NAMALWA (cell line): ENCODE data around the gene SIK2.
"Not testable (repeated sequence)": the region's sequence is repeated elsewhere in the genome, so short reads cannot be mapped to it uniquely, and the experiment has no call there.

Experiments
- DNase-seq: peaks from one replicate; pipeline ENCODE4 v3.0.0-alpha.2; 2015; ENCODE audit warnings: low spot score

SIK2 gene

DNA sequence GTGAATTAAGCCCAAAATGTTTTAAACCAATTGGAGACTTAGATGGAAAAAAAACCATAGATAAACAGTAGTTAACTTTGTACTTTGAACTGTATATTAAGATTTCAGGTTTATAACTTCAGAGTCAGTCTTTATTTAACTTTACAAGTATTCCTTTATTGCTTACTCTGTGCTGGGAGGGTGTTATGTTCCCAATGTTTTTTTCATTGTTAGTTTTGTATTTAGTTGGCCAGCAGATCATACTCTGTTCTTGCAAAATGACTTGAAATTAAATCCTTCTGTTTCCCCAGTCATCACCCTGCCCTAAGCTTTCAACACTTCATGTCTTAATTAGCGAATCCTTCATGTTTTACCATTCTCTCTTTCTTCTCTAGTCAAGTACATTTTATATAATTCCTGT is 25.3 kb downstream of the SIK2 start:
- no peak for DNase-seq

- DNase-seq: no peak
These were observed 27.2 kb downstream of the SIK2 start for GRCh38 chr11:111629499-111629898.

GRCh38 chr11:111631024-111631665 is 28.9 kb downstream of the SIK2 start:
- DNase-seq: no peak

DNA sequence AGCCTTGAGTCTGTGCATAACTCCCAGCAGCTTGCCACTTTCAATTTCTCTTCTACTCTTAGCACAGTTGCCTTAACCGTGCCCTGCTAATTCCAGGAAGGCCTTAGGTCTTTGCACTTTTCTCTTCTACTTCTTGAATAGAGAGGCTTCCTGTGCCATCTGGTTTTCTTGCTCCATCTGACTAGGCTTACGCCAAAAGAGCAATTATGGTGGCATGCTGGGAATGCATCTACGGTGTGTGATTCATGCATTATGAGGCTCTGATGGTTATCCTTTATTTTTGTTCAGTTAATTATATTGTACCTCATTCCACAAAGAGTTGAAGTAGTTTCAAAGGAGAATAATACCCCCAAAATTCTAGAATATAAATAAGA is 29.4 kb downstream of the SIK2 start:
- no peak for DNase-seq

DNA sequence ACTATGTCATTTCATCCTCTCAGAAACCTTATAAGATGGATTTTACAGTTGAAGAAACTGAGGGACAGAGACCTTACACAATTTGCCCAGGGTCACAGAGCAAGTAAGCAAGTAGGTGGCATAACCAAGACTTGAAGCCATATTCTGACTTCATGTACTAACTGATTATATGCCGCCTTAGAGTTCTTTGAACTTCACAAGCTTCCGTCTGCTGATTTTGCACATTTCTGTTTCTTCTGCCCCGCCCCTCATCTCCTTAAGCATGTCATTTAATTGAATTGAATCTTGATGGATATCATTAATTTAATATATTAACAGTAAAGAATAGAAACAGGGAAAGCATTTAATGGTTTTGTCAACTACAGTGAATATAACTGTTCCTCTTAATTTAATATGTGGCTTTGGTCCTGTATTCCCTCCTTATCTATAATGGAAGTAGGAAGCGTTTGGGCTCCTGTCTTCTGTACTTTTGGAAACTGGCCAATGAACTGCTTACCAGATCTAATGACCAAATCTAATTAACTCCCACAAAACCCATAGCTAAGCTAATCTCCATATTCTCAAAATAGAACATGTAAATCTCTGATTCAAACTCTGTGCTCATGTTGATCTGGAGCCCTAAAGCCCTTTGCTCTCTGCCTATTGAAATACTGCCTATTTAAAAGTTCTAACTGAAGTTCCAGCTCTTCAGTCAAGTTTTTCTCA is 30.4 kb downstream of the SIK2 start:
- no peak for DNase-seq

- no peak for DNase-seq
These were observed 31.0 kb downstream of the SIK2 start for GRCh38 chr11:111633248-111633647.

GRCh38 chr11:111633756-111634362 is 31.6 kb downstream of the SIK2 start:
- DNase-seq: no peak

DNA sequence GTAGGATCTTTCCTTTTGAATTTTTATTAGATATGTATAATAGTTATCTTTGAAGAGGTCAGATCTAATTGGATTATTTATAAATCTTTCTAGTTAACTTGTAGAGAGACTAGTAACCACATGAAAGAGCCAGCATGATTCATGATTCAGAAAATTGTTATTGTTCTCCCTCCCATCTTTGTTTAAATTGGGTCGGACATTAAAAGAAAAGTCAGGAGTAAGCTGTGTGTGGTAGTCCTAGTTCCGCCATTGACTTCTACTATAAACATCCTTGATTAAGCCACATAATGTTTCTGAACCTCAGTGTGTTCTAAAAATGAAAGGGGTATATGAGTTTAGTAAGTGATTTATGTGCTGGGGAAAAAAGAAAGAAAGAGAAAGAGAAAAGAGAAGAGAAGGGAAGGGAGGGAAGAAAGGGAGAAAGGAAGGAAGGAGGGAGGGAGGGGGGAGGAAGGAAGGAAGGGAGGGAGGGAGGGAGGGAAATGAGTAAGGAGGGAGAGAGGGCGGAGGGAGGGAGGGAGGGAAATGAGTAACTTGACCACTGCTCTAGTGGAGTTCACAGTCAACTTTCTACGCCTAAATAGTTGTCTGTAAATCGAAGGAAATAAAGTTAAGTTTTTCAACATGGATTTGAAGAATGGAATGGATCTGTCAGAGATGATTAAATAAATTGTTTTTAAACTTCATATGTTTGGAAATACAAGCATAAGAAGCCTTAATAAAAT is 32.9 kb downstream of the SIK2 start:
- no peak for DNase-seq

DNA sequence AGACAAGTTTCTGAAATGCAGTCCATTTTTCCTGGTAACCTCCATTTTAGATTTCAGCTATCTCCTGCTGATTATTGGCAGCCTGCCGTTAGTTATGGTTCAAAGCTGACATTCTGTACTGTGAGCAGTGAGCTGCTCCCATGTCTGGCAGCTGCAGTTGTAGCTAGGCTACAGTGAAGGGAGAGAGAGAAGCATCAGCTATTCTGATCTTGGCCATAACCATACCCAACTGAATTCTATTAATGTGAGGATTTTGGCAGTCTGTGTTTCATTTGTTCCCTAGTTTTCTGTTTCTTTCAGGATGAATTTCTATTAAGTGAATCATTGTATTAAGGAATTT is 33.4 kb downstream of the SIK2 start:
- DNase-seq: no peak

- no peak for DNase-seq
These were observed 35.6 kb downstream of the SIK2 start for GRCh38 chr11:111637885-111638284.

GRCh38 chr11:111639226-111639925 is 37.1 kb downstream of the SIK2 start:
- no peak for DNase-seq

GRCh38 chr11:111641339-111642015 is 39.2 kb downstream of the SIK2 start:
- DNase-seq: no peak

GRCh38 chr11:111642542-111642941 is 40.3 kb downstream of the SIK2 start:
- DNase-seq: no peak

- no peak for DNase-seq
These were observed 42.7 kb downstream of the SIK2 start for GRCh38 chr11:111644922-111645321.

- DNase-seq: no peak
These were observed 43.5 kb downstream of the SIK2 start for GRCh38 chr11:111645657-111646316.

DNA sequence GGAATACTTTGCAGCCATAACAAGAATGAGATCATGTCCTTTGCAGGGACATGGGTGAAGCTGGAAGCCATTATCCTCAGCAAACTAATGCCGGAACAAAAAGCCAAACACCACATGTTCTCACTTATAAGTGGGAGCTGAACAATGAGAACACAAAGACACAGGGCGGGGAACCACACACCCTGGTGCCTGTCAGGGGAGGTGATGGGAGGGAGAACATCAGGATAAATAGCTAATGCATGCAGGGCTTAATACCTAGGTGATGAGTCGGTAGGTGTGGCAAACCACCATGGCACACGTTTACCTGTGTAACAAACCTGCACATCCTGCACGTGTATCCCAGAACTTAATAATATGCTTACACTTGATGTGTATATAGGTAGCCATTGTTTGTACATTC is 49.1 kb downstream of the SIK2 start:
- not testable (repeated sequence) for DNase-seq

- DNase-seq: no peak
These were observed 49.9 kb downstream of the SIK2 start for GRCh38 chr11:111652184-111652583.

DNA sequence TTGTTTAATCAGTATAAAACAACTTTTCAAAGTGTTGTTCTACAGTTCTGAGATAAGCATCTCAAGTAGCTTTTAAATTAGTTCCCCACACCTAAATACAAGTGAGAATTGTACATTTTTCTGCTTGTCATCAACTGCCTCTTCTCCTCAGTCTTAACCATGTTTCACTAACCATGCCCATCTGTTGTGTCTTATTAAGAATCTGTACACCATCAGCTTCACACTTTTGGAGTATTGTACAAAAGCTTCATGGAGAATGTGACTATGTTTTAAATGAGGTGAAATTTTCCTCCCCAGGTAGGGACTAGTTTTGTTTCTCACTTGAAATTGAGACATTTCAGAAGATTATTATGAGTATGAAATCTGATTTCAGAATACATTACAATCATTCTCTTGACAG is 52.4 kb downstream of the SIK2 start:
- no peak for DNase-seq

- DNase-seq: no peak
These were observed 53.7 kb downstream of the SIK2 start for GRCh38 chr11:111655924-111656323.

DNA sequence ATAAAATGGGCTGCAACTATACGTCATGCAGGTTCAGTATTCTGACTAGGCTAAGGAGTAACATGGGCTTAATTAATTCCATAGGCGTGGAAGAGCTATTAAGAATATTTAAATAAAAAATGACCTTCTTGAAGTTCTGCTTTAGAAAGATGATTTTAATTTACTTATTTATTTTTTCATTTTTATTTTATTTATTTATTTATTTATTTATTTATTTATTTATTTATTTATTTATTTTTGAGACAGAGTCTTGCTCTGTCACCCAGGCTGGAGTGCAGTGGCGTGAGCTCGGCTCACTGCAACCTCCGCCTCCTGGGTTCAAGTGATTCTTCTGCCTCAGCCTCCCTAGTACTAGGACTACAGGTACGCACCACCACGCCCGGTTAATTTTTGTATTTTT is 55.7 kb downstream of the SIK2 start:
- DNase-seq: not testable (repeated sequence)

GRCh38 chr11:111658493-111658892 is 56.2 kb downstream of the SIK2 start:
- DNase-seq: not testable (repeated sequence)
